HepG2 (cell line): Measurements from ENCODE around the gene SGK1.

Source experiments
- FOXP1 ChIP-seq, 2 experiments: fragments of 450-650 bp in 1 of 2; IDR thresholded peaks; 2 replicates each; pipeline ENCODE4 v1.6.1; 2017 to 2018; ENCODE audit warnings: antibody characterized with exemption in 1 of 2
- MAFF ChIP-seq: IDR thresholded peaks from 2 replicates; pipeline ENCODE4 v1.6.1; 2011; ENCODE audit warnings: low read depth, low read length, improper control_type of control experiment
- RFX1 ChIP-seq: fragments of 450-650 bp; IDR thresholded peaks from 2 replicates; pipeline ENCODE4 v1.6.1; 2017
- SATB2 ChIP-seq: sonication (generic); formaldehyde crosslinking; IDR thresholded peaks from 2 replicates; pipeline ENCODE4 v1.5.0; 2020; ENCODE audit warnings: missing genetic modification reagents
- ZNF274 ChIP-seq: sonication (generic); formaldehyde crosslinking; IDR thresholded peaks from 2 replicates; pipeline ENCODE4 v1.5.1; 2020; ENCODE audit warnings: mild to moderate bottlenecking, missing genetic modification reagents
- ZNF552 ChIP-seq: sonication (generic); formaldehyde crosslinking; IDR thresholded peaks from 2 replicates; pipeline ENCODE4 v1.9.0; 2022; ENCODE audit warnings: missing genetic modification reagents, mild to moderate bottlenecking, borderline replicate concordance
- ZNF619 ChIP-seq: sonication (generic); formaldehyde crosslinking; IDR thresholded peaks from 2 replicates; pipeline ENCODE4 v1.4.0; 2020; ENCODE audit warnings: mild to moderate bottlenecking, missing genetic modification reagents
- ZNF709 ChIP-seq: sonication (generic); formaldehyde crosslinking; IDR thresholded peaks from 2 replicates; pipeline ENCODE4 v1.5.0; 2020; ENCODE audit warnings: mild to moderate bottlenecking, missing genetic modification reagents
- ZNF768 ChIP-seq: sonication (generic); formaldehyde crosslinking; IDR thresholded peaks from 2 replicates; pipeline ENCODE4 v1.4.0; 2020; ENCODE audit warnings: missing genetic modification reagents
- TF ChIP-seq, protein P1 (sequence below): sonication (generic); formaldehyde crosslinking; IDR thresholded peaks from 2 replicates; pipeline ENCODE4 v1.5.0; 2020; ENCODE audit warnings: mild to moderate bottlenecking, missing genetic modification reagents, moderate library complexity
- TF ChIP-seq, protein P2 (sequence below): sonication (generic); formaldehyde crosslinking; IDR thresholded peaks from 2 replicates; pipeline ENCODE4 v1.5.0; 2020; ENCODE audit warnings: mild to moderate bottlenecking, missing genetic modification reagents

DNA sequence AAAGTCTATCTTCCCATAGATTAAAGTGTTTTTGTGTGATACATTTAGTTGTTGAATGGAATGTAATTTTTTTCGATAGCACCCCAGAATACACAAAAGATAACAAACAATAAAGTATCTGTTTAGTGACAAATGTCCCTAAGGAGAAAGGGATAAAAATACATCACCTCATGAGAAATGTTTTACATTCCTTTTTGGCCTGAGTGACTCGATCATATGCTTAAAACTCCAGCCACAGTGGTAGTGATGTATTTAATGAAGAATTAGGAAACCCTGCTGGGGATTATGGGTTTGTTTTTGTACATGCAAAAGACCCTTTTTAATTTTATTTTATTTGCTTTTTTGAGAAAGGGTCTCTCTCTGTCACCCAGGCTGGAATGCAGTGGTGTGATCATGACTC is 4.3 kb upstream of the SGK1 start:
- no peak for TF ChIP-seq FOXP1 (IDR thresholded peaks at IDR 0.05)
- no peak for TF ChIP-seq FOXP1 (CRISPR knock-in tag; IDR thresholded peaks at IDR 0.05)
- no peak for TF ChIP-seq MAFF
- TF ChIP-seq ZNF274 (CRISPR knock-in tag), result no peak
- TF ChIP-seq ZNF619 (CRISPR knock-in tag), result no peak
- no peak for TF ChIP-seq SATB2 (CRISPR knock-in tag)
- TF ChIP-seq, protein P1, sequence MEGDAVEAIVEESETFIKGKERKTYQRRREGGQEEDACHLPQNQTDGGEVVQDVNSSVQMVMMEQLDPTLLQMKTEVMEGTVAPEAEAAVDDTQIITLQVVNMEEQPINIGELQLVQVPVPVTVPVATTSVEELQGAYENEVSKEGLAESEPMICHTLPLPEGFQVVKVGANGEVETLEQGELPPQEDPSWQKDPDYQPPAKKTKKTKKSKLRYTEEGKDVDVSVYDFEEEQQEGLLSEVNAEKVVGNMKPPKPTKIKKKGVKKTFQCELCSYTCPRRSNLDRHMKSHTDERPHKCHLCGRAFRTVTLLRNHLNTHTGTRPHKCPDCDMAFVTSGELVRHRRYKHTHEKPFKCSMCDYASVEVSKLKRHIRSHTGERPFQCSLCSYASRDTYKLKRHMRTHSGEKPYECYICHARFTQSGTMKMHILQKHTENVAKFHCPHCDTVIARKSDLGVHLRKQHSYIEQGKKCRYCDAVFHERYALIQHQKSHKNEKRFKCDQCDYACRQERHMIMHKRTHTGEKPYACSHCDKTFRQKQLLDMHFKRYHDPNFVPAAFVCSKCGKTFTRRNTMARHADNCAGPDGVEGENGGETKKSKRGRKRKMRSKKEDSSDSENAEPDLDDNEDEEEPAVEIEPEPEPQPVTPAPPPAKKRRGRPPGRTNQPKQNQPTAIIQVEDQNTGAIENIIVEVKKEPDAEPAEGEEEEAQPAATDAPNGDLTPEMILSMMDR (CRISPR knock-in tag), result no peak
- no peak for TF ChIP-seq RFX1
- TF ChIP-seq, protein P2, sequence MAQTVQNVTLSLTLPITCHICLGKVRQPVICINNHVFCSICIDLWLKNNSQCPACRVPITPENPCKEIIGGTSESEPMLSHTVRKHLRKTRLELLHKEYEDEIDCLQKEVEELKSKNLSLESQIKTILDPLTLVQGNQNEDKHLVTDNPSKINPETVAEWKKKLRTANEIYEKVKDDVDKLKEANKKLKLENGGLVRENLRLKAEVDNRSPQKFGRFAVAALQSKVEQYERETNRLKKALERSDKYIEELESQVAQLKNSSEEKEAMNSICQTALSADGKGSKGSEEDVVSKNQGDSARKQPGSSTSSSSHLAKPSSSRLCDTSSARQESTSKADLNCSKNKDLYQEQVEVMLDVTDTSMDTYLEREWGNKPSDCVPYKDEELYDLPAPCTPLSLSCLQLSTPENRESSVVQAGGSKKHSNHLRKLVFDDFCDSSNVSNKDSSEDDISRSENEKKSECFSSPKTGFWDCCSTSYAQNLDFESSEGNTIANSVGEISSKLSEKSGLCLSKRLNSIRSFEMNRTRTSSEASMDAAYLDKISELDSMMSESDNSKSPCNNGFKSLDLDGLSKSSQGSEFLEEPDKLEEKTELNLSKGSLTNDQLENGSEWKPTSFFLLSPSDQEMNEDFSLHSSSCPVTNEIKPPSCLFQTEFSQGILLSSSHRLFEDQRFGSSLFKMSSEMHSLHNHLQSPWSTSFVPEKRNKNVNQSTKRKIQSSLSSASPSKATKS (CRISPR knock-in tag), result no peak
- TF ChIP-seq ZNF768 (CRISPR knock-in tag), result no peak
- TF ChIP-seq ZNF709 (CRISPR knock-in tag), result no peak
- TF ChIP-seq ZNF552 (CRISPR knock-in tag), result no peak
